ENCODE results near the gene CACNA1S.

Gene CACNA1S

GRCh38 chr1:201021630-201022492 lies 90.4 kb downstream of the CACNA1S start:
- TF ChIP-seq CTCF (IDR thresholded peaks at IDR 0.05) (no peak), ZFX (IDR thresholded peaks at IDR 0.05; ENCODE audit: borderline replicate concordance) (no peak)
- no peak overlapping the region for H3K27ac ChIP-seq

DNA sequence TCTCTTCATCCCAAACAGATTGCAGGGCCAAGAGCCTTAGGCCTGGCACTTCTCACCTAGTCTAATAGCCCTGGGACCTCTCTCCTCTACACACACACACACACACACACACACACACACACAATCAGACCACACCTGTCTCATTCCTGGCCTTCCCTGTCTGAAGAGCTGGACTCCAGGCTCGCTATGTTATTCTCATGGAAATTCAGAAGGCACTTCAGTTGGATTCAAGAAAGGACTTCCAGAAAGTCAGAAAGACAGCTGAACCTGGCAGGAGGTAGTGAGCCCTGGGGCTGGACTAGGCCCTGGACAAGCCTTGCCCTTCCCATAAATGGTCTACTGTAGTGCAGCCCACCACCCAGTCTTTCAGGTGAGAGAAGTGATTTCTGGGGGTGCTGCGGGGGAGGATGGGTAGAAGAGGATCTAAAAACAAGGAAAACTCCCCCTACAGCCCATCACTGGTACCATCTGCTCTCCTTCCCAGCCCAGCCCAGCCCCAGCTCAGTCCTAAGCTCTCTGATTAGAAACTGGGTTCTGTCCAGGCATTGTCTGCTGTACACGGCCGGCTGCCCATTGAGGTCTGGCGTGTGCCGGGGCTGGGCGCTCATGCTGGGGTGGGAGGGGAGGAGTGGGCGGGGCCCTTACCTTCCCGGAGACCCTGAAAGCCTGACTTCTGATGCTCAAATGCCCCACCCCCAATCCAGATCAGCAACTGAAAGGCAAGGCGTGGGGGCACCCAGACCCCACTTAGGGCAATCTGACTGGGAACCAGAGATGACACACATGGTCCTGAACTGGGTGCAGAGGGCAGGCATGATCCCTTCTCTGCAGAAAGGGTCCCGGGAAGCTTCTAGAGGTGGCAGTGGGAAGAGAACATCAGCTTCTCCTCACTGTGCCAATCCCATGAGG lies 91.3 kb downstream of the CACNA1S start:
- H3K27ac ChIP-seq: 0 out of 2 replicates have a peak overlapping the region, but pooled peaks have one; percentile 5

GRCh38 chr1:201020040-201020591 lies 92.1 kb downstream of the CACNA1S start:
- TF ChIP-seq CTCF (IDR thresholded peaks at IDR 0.05): no peak
- no peak for TF ChIP-seq ZFX (IDR thresholded peaks at IDR 0.05; ENCODE audit: borderline replicate concordance)
- no peak overlapping the region for H3K27ac ChIP-seq

More for the DNA sequence above, 91.3 kb downstream of the CACNA1S start:
- TF ChIP-seq CTCF (IDR thresholded peaks at IDR 0.05): peak; percentile 36
- TF ChIP-seq ZFX (IDR thresholded peaks at IDR 0.05; ENCODE audit: borderline replicate concordance): no peak

GRCh38 chr1:201019321-201019977 lies 92.8 kb downstream of the CACNA1S start:
- no peak overlapping the region for H3K27ac ChIP-seq
- TF ChIP-seq ZFX (IDR thresholded peaks at IDR 0.05; ENCODE audit: borderline replicate concordance): no peak
- no peak for TF ChIP-seq CTCF (IDR thresholded peaks at IDR 0.05)

- TF ChIP-seq ZFX (IDR thresholded peaks at IDR 0.05; ENCODE audit: borderline replicate concordance) (no peak), CTCF (IDR thresholded peaks at IDR 0.05) (no peak)
- H3K27ac ChIP-seq: no peak overlapping the region
These were observed 94.4 kb downstream of the CACNA1S start for GRCh38 chr1:201017828-201018163.

DNA sequence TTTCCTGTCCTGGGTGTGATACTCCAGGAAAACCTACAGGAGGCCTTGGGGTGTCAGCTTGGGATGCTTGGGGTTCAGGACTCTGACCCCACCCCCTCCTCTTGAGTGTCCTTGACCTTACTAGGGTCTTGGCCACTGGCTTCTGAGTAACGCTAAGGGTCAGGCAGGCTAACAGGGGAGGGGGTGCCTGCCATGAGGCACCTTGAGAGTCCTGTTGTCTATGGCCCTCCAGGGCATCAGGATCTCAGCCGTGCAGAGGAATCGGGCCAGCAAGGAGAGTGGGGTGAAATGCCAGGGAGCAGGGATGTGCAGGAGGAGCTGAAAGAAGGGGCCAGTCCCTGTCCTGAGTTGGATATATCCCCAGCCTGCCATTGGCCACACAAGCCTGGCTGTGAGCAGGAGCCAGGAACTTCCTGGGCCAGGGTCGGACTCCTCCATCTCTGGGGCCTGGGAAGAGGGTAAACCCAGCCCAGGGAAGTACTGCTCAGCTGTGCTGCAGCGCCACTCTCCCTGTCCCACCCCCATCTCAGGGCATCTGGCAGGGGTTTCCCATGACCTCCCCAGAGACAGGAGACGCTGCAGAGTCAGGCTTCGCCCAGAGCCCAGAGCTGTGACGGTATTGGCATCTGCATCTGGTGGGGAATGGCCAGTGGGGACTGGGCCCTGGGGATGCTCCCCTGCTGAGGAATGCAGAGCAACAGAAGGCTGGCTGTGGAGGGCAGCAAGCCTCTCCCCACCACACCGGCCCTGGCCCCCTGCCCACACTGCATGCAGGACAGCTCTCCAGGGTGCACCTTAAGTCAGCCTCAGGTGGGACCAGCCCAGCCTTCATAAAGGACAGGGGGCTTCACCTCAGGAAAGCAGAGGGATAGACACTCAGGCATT lies 95.0 kb downstream of the CACNA1S start:
- no peak for TF ChIP-seq ZFX (IDR thresholded peaks at IDR 0.05; ENCODE audit: borderline replicate concordance)
- TF ChIP-seq CTCF (IDR thresholded peaks at IDR 0.05): no peak
- H3K27ac ChIP-seq: no peak overlapping the region
